GM21367 (cell line): ENCODE data around the gene TNFRSF12A.

ENCODE experiments used
- ATAC-seq: cut with Tn5 transposase; IDR thresholded peaks from one replicate; pipeline ENCODE4 v1.9.1; 2021; ENCODE audit not compliant: unreplicated experiment

Gene TNFRSF12A

GRCh38 chr16:2985893-2986355 lies 34.2 kb upstream of the TNFRSF12A start:
- ATAC-seq: no peak

DNA sequence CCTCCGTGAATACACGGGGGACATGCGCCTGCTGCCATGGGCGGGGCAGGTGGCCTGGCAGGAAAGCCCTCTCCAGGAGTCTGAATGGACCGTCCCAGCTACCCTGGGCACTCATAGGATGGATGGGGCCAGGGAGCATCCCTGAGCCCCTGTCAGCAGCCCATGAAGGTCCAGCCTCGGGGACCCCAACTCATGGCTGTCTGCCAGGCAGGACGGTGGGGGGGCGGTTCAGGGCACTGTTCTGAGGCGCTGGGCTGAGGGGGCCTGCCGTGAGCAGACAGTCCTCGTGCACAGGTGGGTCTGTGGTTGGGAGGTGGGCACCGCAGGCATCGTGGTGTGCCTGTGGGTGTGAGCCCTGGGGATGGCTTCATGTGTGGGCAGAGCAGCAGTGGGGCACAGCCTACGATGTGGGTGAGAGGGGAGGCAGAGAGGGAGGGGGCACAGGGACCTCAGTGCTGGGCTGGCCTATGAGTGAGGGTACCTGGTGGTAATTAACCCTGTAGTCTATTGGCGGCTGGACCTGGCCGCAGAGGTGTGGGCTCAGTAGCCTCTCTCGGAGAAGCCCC lies 33.5 kb upstream of the TNFRSF12A start:
- no peak for ATAC-seq

DNA sequence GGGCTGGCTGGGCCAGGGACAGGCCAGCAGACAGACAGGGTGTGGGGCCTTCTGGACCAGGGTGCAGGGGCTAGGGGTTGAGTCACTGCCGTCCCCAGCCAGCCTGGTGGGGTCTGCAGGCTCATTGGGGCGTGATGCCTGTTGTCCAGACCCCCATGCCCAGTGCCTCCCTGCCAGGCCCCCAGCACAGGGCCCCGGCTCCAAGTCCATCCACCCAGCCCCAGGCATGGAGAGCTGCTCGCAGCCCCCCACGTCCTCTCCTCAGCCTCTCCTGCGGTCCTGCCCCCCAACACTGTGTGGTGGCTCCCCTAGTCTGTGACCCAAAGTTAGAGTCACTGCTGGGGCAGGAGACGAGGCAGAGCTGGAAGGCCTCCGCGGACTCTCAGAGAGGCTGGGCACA lies 32.9 kb upstream of the TNFRSF12A start:
- no peak for ATAC-seq

DNA sequence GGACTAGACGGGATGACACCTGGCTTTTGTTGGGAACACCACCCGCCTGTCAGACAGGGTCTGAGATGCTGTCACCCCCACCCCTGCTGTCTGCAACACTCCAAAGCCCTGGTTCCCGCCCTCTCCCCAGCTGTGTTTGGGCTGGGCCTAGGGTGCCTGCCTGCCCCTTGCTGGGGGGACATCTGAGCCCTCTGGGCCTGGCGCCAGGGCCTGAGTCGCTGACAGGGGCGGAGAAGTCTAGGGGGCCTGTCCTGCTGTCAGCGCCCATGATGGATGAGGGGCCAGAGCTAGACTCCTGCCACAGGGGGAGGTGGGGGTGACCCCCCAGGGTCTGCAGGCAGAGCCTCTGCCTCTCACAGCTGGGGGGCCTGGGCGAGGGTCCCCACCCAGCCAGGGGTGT lies 32.3 kb upstream of the TNFRSF12A start:
- no peak for ATAC-seq

GRCh38 chr16:2988590-2989099 lies 31.5 kb upstream of the TNFRSF12A start:
- no peak for ATAC-seq

DNA sequence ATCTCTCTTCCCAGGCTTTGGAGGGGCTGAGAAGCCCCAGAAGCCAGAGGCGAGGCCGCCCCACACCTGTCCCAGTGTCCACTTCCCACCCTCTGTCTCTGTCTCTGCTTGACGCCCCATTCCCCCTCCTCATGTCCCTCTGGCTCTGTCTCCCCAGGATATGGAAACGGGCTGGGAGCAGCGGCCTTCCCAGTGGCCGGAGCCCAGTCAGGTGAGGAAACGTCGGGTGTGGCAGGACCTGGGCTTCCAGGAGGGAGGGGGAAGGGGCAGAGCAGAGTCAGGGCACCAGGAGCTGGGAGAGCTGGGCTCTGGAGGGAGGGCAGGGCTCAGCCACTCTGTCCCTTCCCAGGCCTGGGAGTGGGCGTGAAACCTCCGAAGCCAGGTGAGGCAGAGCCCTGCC lies 29.3 kb upstream of the TNFRSF12A start:
- no peak for ATAC-seq

DNA sequence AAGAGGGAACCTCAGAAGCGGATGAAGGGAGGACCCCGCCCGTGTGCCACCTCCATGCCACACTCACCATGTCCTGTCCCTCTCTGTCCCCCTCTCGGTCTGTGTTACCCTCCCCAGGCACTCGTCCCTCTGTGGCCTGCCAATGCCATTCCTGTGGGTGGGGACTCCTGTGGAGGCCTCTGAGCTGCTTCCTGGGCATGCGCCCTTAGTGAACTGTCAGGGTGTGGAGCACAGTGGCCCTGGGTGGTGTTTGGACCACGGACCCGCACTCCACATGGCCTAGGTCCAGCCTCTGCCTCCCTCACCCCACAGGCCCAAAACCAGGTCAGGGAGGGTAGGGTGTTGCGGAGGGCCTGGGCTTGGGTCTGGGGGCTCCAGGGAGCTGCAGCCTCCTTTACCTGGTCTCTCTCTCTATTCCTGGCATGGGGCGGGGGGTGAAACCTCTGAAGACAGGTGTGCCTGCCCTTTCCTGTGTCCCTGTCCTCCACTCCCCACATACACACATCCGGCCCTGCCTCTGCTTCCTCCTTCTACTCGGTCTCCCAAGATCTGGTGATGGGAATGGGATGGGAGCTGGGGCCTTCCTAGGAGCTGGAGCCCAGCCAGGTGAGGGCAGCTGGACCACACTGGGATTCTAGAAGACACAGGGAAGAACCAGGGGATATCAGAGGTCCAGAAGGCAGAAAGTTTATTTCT lies 28.5 kb upstream of the TNFRSF12A start:
- ATAC-seq: no peak

DNA sequence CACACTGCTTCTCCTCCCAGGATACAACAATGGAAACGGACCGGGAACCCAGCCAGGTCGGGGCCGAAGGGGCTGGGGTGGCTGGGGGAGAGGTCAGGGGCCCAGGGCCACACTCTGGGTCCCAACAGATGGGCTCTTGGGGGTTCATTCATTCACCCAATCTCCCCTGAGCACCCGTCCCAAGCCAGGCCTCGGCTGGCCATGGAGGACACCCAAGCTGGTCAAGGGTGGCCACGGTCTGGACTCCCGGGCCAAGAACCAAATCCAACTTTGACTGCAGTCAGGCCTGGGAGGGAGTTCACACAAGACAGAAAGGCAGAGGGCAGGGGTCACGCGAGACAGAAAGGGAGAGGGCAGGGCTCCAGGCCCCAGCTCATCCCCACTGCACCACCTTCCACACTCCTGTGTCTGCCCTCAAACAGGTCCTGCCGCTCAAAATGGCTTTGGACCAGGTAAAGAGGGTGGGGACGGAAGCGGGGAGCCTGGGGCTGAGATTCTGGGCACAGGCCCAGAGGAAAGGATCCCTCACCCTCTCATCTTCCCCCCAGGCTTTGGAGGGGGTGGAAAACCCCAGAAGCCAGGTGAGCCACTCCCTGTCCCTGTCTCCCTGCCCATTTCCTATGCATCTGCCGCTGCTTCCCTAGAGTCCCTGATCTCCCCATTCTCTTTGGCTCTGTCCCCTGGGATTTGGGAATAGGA lies 27.6 kb upstream of the TNFRSF12A start:
- no peak for ATAC-seq

DNA sequence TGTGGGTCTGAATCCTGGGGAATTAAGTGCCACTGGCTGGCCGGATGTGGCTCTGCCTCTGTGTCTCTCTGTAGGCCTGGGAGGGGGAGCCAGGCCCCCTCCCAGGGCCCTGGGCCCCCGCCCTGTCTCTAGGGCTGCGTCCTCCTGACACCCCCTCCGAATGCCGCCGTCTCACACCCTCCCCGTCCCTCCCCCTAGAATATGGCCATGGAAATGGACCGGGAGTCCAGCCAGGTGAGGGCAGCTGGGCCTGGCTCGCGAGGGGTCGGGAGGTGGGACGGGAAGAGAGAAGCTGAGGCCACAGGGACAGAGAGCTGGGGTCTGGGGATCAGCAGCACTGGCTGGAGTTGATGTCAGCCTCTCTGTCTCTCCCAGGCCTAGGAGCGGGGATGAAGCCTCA lies 23.9 kb upstream of the TNFRSF12A start:
- no peak for ATAC-seq

DNA sequence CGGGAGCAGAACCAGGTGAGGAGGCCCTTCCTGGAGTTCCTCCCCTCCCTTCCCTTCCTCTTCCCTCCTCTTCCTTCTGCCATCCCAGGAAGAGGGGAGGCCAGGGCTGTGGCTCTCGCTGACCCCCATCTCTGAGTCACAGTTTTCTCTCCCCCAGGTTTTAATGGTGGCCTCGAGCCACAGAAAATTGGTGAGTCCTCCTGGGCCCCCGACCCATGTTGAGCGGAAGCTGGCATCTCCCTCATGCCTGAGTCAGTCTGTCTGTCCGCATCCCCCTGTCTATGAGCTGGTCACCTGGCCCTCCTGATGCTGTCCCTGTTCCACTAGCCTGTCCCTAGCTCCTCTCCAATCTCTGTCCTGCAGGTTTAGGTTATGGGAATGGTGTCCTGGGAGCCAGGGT lies 20.2 kb upstream of the TNFRSF12A start:
- no peak for ATAC-seq

- no peak for ATAC-seq
Observed at GRCh38 chr16:3000540-3000939, 19.6 kb upstream of the TNFRSF12A start.

DNA sequence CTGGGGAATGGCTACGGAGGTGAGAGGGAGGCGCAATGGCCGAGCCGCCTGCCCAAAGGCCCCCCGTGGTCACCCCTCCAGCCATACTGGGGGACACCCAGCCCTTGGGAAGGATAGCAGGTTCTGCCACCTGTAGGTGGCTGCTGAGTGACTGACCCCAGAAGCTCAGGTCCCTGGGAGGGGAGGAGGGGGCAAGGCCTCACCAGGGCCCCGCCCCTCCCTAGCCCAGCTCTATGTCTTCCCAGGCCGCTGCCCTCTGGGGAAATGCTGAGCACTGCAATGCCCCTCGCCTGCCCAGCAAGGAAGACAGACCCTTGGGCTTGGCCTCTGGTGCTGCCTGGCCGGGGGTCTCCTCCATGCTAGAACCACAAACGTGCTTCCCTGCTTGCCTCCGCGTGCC lies 18.9 kb upstream of the TNFRSF12A start:
- ATAC-seq: no peak

- peak; percentile 95 for ATAC-seq
Observed at GRCh38 chr16:3003582-3004270, 16.4 kb upstream of the TNFRSF12A start.

- ATAC-seq: peak; percentile 10
Observed at GRCh38 chr16:3004319-3004718, 15.8 kb upstream of the TNFRSF12A start.

GRCh38 chr16:3004781-3005284 lies 15.3 kb upstream of the TNFRSF12A start:
- no peak for ATAC-seq

DNA sequence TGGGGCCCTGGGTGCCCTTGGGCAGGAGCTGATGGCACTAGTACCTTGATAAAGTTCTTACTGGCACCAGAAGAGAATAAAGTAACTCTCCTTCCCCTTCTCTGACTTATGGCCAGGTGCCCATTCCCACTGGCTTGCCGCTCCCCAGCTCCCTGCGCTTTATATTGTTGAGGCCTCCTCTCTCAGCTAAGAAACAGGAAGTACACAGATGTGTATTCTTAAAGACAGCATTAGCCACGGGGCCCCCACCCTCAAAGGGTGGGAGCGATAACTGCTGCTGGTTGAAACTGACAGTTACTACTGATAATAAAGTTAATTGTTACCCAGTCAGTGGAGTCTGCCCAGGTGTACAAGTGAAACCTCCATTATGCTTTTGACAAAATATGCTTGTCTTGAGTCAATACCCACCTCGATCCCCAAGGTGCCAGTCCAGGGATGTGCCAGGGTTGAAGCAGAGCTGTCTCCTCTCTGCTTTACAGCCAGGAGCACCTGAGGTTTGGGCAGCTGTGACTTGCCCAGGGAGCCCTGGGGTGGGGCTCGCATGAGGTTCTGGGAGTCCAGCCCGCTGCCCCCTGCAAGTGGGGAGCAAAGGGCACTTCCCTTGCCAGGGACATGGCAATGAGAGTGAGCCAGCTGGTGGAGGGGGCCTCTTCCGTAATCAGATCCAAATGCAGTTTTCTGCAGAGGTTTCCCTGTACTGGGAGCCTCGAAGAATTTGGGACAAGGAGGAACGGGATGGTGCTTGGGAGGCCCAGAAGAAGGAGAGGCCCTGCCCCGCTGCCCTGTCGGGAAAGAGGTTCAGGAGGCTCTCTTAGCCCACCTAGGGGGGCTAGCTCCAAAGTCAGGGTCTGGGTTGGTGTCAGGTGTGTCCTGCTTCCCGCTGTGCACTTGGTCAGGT lies 12.9 kb upstream of the TNFRSF12A start:
- ATAC-seq: no peak

DNA sequence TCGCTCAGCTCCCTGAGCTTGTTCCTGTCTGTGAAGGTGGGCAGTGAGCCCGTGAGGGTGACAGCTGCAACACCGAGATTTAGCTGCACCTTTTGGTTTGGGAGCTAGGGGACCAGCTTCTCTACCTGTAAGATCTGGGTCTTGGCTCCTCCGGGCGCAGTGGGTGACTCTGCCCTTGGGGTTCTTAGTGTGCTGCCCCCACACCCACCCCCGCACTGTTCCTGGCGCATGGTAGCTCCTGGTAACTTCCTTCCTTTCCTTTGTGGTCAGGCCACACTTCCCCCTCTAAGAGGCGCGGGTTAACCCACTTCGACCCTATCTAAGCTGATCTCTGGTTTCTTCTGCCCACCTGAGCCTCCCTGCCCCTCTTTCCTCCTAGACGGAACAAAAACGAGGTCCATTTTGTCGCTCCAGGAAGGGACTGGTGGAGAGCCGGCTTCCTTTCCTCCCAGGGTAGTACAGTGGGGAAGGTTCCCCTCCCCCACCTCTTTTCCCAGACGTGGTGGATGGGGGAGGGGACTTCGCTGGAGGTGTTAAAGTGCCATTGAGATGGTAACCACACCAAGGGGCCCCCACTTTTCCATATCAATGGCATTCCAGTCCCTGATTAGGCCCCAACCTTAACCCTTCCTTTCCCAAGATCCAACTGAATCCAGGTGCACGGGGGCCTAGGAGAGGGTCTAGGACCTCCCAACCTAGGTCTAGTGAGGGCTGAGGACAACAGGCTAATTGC lies 12.0 kb upstream of the TNFRSF12A start:
- ATAC-seq: no peak

DNA sequence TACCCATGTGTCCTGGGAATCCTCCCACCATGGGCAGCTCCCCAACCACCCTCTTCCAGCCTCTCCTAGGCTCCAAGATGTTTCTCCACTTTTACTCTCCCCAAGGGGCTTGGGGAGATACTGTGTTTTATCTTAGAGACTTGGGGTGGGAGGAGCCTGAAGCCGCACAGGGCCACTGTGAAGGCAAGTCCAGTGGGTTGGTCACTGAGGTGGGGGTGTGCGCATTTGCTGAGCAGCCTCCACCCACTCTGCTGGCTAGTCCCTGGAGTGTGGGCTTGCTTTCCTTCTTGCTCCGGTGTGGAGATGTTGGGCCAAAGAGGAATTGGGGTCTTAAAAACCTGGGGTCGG lies 11.5 kb upstream of the TNFRSF12A start:
- no peak for ATAC-seq

DNA sequence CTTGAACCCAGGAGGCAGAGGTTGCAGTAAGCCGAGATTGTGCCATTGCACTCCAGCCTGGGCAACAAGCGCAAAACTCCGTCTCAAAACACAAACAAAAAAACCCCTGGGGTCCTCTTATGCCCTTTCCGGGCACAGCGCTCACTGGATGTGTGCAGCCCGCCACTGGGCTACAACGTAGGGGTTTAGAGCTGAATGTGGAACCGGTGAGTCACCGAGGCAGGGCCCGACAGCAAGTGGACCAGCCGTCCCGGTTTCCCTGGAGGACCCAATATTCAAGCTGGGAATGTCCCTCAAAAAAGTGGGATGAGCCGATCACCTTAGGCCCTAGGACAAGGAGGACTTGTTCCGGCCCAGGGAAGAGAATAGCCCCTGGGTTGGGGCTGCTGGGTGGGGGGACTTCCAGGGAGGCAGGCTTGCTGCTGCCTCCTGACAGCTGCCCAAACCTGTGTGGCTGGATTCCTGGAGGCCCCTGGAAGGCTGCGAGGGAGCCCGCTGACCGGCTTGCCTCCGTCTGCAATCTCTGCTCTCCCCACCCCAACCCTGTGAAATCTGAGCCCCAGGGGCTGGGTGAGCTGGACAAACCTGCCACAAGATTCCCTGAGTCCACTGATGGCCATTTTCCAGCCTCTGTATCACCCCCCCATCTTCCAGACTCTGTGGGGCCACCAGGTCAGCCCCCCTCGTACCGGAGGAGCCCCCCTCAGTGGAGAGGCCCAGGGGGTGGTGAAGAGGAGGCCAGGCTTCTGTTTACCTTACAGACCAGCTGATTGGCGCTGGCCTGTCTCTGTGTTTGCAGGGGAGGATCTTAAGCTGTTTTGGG lies 10.4 kb upstream of the TNFRSF12A start:
- no peak for ATAC-seq
